HG02571 (cell line): Measurements from ENCODE around the gene LRRFIP1.

Experiments
- ATAC-seq: cut with Tn5 transposase; IDR thresholded peaks from one replicate; pipeline ENCODE4 v1.9.1; 2021; ENCODE audit warnings: mild to moderate bottlenecking, moderate library complexity; ENCODE audit not compliant: unreplicated experiment

LRRFIP1 gene

GRCh38 chr2:237616734-237617586 is 10.4 kb upstream of the LRRFIP1 start:
- no peak for ATAC-seq

- ATAC-seq = no peak
These were observed 9.8 kb upstream of the LRRFIP1 start for GRCh38 chr2:237617587-237617982.

DNA sequence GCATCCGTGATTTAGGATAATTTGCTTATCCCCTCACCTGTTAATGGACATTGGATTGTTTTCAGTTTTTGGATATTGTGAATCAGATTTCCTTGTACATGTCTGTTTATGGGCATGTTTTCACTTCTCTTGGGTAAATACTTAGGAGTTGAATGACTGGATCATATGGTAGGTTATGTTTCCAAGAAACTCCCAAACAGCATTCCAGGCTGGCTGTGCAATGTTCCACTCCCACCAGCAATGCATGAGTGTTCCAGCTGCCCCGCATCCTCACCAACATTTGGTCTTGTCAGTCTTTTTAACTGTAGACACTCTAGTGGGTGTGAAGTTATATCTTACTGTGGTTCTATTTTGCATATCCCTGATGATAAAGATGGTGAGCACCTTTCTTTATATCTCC is 8.9 kb upstream of the LRRFIP1 start:
- no peak for ATAC-seq

DNA sequence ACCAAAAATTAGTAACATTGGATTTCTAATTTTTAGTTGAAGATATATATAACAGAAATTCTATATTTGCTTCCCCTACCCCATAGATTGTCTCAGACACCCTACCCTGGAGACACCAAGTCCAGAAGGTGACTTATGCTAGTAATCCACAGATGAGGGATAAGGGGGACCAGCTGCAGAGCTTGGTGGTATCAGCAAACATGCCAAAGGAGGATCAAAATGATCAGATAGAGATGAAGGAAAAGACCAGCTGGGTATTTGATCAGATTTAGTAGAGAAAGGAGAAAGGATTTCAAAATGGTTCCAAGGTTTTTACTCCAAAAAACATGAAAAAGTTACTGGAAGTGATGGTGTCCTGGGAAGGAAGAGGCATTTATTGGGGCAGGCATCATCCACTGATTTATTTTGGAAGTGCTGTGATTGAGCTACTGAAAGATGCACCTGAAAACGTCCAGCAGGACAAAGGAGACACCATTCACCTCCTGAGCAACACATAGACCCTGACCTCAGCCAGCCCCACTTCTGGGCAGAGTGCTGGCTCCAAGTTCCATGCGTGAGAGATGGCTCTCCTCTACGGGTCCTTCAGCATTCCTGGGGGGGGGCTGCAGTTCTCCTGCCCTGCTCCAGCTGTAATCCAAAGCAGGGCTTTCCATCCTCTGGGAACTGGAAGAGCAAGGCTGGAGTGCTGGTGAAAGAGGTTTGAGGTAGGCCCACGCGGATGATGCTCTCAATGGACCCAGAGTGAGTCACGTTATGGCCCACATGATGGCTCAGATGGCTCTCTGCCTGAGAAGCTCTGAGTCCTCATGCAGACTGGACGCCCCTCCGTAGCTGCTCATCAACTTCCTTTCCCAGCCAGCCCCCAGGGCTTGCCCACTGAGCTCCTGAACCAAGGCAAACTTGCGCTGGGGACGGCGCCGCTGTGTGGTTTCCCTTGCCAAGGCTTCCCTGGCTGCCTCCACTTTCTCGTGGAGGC is 3.7 kb upstream of the LRRFIP1 start:
- ATAC-seq = no peak

- no peak for ATAC-seq
These were observed 2.8 kb upstream of the LRRFIP1 start for GRCh38 chr2:237624565-237624964.

GRCh38 chr2:237625216-237625705 is 2.1 kb upstream of the LRRFIP1 start:
- ATAC-seq = no peak

DNA sequence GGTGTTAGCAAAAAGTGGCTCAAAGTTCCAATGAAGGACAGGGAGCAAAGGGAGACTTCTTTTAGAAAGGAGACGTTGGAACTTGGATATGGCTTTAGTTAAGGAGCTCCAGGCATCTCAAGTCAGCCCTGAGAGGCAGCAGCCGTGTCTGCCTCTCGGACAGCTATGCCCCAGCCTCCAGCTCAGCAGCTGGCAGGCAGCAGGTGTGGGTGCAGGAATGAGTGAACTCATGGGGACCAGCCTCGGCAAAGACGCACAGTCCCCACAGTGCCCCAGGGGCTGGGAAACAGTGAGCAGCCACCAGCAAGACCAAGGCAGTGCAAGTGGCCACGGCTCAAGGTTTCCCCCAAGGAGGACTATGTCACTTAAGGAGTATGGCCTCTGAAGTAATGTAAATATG is 1.6 kb upstream of the LRRFIP1 start:
- no peak for ATAC-seq

- no peak for ATAC-seq
These were observed 460 bp upstream of the LRRFIP1 start for GRCh38 chr2:237626813-237627440.

DNA sequence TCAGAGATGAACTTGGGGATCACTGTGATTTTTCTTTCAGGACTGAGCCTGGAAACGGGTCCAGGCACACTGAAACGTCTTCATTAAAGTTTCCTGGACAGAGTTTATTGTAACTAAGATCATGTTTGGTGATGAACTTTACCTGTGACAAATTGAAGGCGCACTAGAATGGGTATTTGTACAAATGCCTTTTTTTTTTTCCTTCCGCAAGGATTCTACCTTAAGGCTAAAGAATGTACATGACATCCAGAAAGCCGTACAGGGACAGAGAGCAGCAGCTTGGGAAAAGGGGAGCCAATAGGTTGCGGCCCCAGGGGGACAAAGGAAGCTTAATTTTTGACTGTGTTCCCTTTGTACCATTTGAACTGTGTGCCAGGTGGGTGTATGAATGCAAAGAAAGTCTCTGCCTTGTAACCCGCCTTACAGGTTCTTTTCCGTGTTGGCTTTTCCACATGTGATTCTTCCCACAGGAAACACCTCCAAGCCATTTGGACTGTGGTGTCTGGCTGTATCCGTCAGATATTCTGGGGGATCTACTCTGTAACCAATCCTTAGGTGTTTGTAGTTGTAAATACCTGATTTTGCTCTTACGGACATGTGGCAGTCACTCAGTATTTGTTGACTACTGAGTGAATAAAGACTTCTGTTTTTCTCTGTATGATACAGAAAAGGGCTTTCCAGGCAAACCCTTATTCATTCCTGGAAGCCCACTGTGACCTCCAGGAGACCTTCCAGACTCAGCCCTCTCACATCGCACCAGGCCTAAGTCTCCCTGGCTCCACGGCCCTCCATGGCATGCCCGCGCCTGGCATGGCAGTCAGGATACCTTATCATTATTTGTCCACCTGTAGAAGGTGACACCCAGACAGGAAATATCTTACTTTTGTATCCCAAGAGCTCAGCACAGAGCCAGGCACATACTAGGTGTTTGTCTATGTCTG is 1.1 kb downstream of the LRRFIP1 start:
- ATAC-seq = no peak

- no peak for ATAC-seq
These were observed 1.8 kb downstream of the LRRFIP1 start for GRCh38 chr2:237629188-237629534.

DNA sequence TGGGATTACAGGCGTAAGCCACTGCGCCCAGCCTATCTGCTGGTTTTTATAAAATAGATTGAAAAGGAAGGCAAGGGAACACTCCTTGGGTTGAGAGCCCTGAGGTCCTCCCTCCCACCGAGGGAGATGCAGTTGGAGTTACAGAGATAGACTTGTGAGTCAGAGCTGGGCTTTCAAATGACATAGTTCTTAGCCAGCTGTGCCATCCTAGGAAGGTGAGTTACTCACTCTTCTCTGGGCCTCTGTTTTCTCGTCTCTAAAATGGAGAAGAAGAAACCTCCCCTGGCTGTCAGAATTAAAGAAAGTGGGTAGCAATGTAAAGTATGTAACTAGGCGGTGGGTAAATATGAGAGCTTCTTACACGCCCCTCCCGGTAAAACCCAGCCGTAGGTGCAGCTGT is 2.4 kb downstream of the LRRFIP1 start:
- no peak for ATAC-seq

- ATAC-seq = no peak
These were observed 3.0 kb downstream of the LRRFIP1 start for GRCh38 chr2:237630216-237631000.

DNA sequence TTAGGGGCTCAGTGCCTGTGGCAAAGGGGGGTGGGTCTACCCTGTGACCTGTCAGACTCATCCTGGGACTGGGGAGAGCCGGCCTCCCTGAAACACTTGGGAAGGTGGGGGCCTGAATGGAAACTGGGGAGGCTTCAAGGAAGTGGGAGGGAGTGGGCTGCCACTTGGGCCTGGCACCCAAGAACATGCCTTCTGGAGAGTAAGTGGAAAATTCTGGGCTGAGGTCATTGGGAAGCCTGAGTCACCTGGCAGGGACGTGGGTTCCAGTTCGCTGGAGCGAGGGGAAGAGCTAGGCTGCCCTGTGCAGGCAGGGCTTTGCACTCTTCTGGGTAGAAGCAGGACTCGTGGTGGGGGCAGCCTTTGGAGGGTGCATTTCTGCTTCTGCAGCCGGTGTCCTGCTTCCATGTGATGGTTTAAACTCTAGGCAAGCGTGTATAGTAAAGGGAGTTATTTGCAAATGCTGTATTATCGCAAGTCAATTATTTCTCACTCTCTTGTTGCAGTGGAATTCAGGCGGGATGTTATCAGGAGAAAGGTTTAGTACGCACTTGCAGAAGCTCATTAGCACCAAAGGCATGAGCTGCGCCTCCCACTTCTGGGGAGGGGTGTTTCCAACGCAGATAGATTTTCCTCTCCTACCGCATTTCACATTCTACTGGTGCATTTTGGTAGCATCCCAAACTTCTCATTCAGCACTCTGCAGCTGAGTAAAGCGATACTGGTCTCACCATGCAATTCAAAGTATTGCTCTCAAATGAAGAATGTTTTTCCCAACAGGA is 3.8 kb downstream of the LRRFIP1 start:
- ATAC-seq = no peak

DNA sequence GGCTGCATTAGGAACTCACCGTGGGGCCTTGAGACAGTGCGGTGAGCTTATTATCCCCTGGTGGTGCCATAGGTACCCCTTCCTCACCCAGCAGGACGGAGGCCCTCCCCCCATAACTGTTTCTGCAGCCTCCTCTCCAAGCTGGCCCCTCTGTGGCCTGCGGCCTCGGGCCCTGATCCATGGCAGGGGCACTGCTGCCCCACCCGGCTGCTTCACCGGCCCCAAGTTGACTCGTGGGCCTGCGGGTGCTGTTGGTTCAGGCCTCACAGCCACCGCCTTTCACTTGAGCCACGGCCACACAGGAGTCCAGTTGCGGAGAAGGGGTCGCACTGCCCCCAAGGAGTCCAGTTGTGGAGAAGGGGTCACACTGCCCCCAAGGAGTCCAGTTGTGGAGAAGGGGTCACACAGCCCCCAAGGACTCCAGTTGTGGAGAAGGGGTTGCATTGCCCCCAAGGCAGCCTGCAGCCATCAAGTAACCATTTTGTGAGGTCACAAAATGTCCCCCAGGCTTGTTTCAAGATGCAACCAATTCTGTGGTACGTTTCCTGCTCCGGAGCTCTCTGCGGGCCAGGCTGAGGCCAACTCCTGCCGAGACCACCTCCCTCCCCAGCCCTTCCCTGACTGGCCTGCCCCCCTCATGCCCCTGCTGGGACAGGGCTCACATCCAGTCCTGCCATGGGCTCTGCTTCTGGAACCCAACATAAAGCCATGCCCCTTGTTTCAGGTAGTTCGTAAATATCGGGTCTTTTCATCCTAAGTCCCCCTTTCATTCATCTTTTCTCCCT is 4.6 kb downstream of the LRRFIP1 start:
- no peak for ATAC-seq

DNA sequence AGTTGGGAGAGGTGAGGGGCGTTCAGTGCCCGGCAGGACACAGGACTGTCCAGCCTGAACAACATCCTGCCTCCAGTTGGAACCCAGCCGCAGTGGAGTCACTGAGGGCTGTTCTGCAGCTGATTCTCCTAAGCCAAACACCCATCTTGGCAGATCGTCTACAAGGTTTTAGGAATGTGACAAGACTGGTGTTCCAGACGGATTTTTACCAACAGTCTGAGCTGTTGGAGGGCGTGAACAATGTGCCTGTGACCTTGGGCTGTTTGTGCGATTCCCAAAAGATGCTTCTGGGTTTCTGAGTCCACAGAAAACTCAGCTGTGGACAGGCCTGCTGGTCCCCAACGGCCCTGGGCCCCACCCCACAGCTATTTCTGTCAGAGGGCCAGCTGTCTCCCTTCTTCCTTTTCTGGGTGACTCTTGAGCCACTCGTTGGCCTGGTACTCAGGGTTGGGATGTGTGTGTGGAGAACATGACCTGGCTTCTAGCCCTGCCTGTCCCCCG is 5.7 kb downstream of the LRRFIP1 start:
- ATAC-seq = no peak

GRCh38 chr2:237636578-237636977 is 9.2 kb downstream of the LRRFIP1 start:
- no peak for ATAC-seq

- no peak for ATAC-seq
These were observed 10.2 kb downstream of the LRRFIP1 start for GRCh38 chr2:237637429-237638135.
